ENCODE measurements around the gene AP2B1. TPM values are rescaled to one million over a fixed set of nuclear protein-coding genes. Genes with fewer than 3 reads are reported as not detected.

AP2B1 gene
- total RNA-seq, 1 donor from 2014 or later, result 145 TPM

- ATAC-seq (peak; percentile 48 to 61), DNase-seq (no peak)
- Histone ChIP-seq H3K36me3 (peaks cover 91% of the 10 kb centered on the region), H3K9me3 (no peaks in the 10 kb centered on the region), H3K27me3 (ENCODE audit: low read depth) (no peaks in the 10 kb centered on the region), H3K4me3 (no peak overlapping the region), H3K4me1 (no peaks in the 10 kb centered on the region), H3K27ac (no peak overlapping the region)
- intact Hi-C loops (cut with DNase I), result no loop called here
- TF ChIP-seq, protein P1, sequence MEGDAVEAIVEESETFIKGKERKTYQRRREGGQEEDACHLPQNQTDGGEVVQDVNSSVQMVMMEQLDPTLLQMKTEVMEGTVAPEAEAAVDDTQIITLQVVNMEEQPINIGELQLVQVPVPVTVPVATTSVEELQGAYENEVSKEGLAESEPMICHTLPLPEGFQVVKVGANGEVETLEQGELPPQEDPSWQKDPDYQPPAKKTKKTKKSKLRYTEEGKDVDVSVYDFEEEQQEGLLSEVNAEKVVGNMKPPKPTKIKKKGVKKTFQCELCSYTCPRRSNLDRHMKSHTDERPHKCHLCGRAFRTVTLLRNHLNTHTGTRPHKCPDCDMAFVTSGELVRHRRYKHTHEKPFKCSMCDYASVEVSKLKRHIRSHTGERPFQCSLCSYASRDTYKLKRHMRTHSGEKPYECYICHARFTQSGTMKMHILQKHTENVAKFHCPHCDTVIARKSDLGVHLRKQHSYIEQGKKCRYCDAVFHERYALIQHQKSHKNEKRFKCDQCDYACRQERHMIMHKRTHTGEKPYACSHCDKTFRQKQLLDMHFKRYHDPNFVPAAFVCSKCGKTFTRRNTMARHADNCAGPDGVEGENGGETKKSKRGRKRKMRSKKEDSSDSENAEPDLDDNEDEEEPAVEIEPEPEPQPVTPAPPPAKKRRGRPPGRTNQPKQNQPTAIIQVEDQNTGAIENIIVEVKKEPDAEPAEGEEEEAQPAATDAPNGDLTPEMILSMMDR (IDR thresholded peaks at IDR 0.05), result no peak
Observed at GRCh38 chr17:35627417-35627816, 40.3 kb downstream of the AP2B1 start.

DNA sequence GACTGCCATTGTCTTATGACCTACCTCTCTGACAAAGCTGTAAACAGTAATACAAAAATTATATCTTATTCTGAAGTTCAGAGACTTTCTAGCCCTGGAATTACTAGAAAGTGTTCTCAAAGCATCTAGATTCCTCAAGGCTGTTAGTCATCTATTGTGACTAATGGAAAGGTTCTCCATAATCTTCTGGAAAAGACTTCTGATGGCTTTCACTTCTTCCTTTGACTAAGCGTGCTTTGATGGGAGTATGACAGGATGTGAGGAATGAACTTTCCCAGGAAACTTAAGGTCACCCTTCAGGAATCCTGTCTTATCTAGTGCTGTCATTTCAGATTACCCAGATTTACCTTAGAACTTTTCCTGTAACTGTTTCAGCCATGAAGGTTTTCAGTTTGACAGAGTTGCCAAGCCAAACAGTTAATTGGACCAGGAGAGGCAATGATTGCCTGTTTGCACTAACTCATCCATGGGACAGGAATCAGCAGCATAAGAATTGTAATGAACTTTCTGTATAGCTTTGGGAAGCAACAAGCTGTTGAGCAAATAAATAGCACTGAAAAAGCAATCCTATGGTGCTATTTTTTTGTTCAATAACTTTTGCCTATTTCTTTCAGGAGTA is 43.5 kb downstream of the AP2B1 start:
- intact Hi-C loops (cut with DNase I), result no loop called here
- ATAC-seq, result no peak

GRCh38 chr17:35641032-35641431 is 53.9 kb downstream of the AP2B1 start:
- Histone ChIP-seq H3K4me3 (no peak overlapping the region), H3K4me1 (no peaks in the 10 kb centered on the region), H3K27me3 (ENCODE audit: low read depth) (no peaks in the 10 kb centered on the region), H3K27ac (no peak overlapping the region), H3K9me3 (no peaks in the 10 kb centered on the region), H3K36me3 (peaks cover 98% of the 10 kb centered on the region)
- ATAC-seq (no peak), DNase-seq (no peak)
- intact Hi-C loops (cut with DNase I), result no loop called here
- TF ChIP-seq, protein P1 (IDR thresholded peaks at IDR 0.05), result no peak

More for the DNA sequence above, 43.5 kb downstream of the AP2B1 start:
- TF ChIP-seq, protein P1 (IDR thresholded peaks at IDR 0.05), result no peak
- no peaks in the 10 kb centered on the region for H3K9me3 ChIP-seq
- H3K4me3 ChIP-seq, result no peak overlapping the region
- H3K27ac ChIP-seq, result no peak overlapping the region
- no peaks in the 10 kb centered on the region for H3K27me3 ChIP-seq (ENCODE audit: low read depth)
- no peak for DNase-seq
- peaks cover 95% of the 10 kb centered on the region for H3K36me3 ChIP-seq
- H3K4me1 ChIP-seq, result no peaks in the 10 kb centered on the region

- no peaks in the 10 kb centered on the region for H3K4me1 ChIP-seq
- ATAC-seq (no peak), DNase-seq (no peak)
- no peak overlapping the region for H3K4me3 ChIP-seq
- no peak overlapping the region for H3K27ac ChIP-seq
- peaks cover 81% of the 10 kb centered on the region for H3K36me3 ChIP-seq
- TF ChIP-seq, protein P1 (IDR thresholded peaks at IDR 0.05), result no peak
- H3K9me3 ChIP-seq, result no peaks in the 10 kb centered on the region
- intact Hi-C loops (cut with DNase I), result no loop called here
- no peaks in the 10 kb centered on the region for H3K27me3 ChIP-seq (ENCODE audit: low read depth)
Observed at GRCh38 chr17:35645923-35646322, 58.8 kb downstream of the AP2B1 start.

- peaks cover 59% of the 10 kb centered on the region for H3K36me3 ChIP-seq
- intact Hi-C loops (cut with DNase I), result no loop called here
- H3K27me3 ChIP-seq (ENCODE audit: low read depth), result no peaks in the 10 kb centered on the region
- no peak overlapping the region for H3K27ac ChIP-seq
- no peaks in the 10 kb centered on the region for H3K4me1 ChIP-seq
- no peaks in the 10 kb centered on the region for H3K9me3 ChIP-seq
- H3K4me3 ChIP-seq, result no peak overlapping the region
- DNase-seq, result no peak
- TF ChIP-seq, protein P1 (IDR thresholded peaks at IDR 0.05), result no peak
- ATAC-seq, result no peak
Observed at GRCh38 chr17:35651467-35651866, 64.3 kb downstream of the AP2B1 start.

Data from lower lobe of right lung (tissue), 2 donors.